KOPT-K1 (cell line): Measurements from ENCODE around the gene DOCK1.
"Not testable (repeated sequence)": the region's sequence is repeated elsewhere in the genome, so short reads cannot be mapped to it uniquely, and the experiment has no call there.

ENCODE experiments used
- H3K27ac ChIP-seq: fragments of 200-600 bp; sonication (generic); 2 replicates; pipeline ENCODE4 v1.5.1; 2016; ENCODE audit warnings: antibody characterized with exemption, mild to moderate bottlenecking, low read depth, low read length; ENCODE audit not compliant: poor library complexity, severe bottlenecking
- H3K36me3 ChIP-seq: fragments of 200-600 bp; sonication (generic); 2 replicates; pipeline ENCODE4 v1.5.1; 2017; ENCODE audit warnings: antibody characterized with exemption, mild to moderate bottlenecking, low read length, moderate library complexity; ENCODE audit not compliant: insufficient read depth
- H3K9me3 ChIP-seq: fragments of 200-600 bp; sonication (generic); 2 replicates; pipeline ENCODE4 v1.5.1; 2017; ENCODE audit warnings: antibody characterized with exemption, low read length, mild to moderate bottlenecking; ENCODE audit not compliant: insufficient read depth, poor library complexity, severe bottlenecking

The DOCK1 gene

GRCh38 chr10:126909147-126909546, 3.9 kb downstream of the DOCK1 start:
- Histone ChIP-seq H3K36me3 (no peaks in the 10 kb centered on the region), H3K27ac (no peak overlapping the region), H3K9me3 (peaks cover 21% of the 10 kb centered on the region)

GRCh38 chr10:126910196-126910595, 5.0 kb downstream of the DOCK1 start:
- Histone ChIP-seq H3K27ac (no peak overlapping the region), H3K36me3 (no peaks in the 10 kb centered on the region), H3K9me3 (peaks cover 21% of the 10 kb centered on the region)

- Histone ChIP-seq H3K27ac (no peak overlapping the region), H3K9me3 (peaks cover 21% of the 10 kb centered on the region), H3K36me3 (no peaks in the 10 kb centered on the region)
Measured at GRCh38 chr10:126910798-126911197, 5.6 kb downstream of the DOCK1 start.

GRCh38 chr10:126911301-126911700, 6.1 kb downstream of the DOCK1 start:
- Histone ChIP-seq H3K27ac (no peak overlapping the region), H3K9me3 (peaks cover 21% of the 10 kb centered on the region), H3K36me3 (no peaks in the 10 kb centered on the region)

- H3K9me3 ChIP-seq, result peaks cover 9% of the 10 kb centered on the region
- no peaks in the 10 kb centered on the region for H3K36me3 ChIP-seq
- no peak overlapping the region for H3K27ac ChIP-seq
Measured at GRCh38 chr10:126913316-126913715, 8.1 kb downstream of the DOCK1 start.

GRCh38 chr10:126914561-126914960, 9.3 kb downstream of the DOCK1 start:
- H3K27ac ChIP-seq, result no peak overlapping the region
- H3K36me3 ChIP-seq, result no peaks in the 10 kb centered on the region

GRCh38 chr10:126916952-126917351, 11.7 kb downstream of the DOCK1 start:
- H3K36me3 ChIP-seq, H3K27ac ChIP-seq: not testable (repeated sequence)
- peaks cover 10% of the 10 kb centered on the region for H3K9me3 ChIP-seq

More at GRCh38 chr10:126914561-126914960, 9.3 kb downstream of the DOCK1 start:
- H3K9me3 ChIP-seq, result peaks cover 9% of the 10 kb centered on the region

GRCh38 chr10:126917375-126917774, 12.1 kb downstream of the DOCK1 start:
- H3K36me3 ChIP-seq, result no peaks in the 10 kb centered on the region
- H3K27ac ChIP-seq, result no peak overlapping the region
- peaks cover 10% of the 10 kb centered on the region for H3K9me3 ChIP-seq

- H3K27ac ChIP-seq, result no peak overlapping the region
- H3K9me3 ChIP-seq, result peaks cover 10% of the 10 kb centered on the region
- H3K36me3 ChIP-seq, result no peaks in the 10 kb centered on the region
Measured at GRCh38 chr10:126917975-126918908, 13.0 kb downstream of the DOCK1 start.

- Histone ChIP-seq H3K9me3 (peaks cover 10% of the 10 kb centered on the region), H3K27ac (no peak overlapping the region), H3K36me3 (no peaks in the 10 kb centered on the region)
Measured at GRCh38 chr10:126919426-126919825, 14.2 kb downstream of the DOCK1 start.

GRCh38 chr10:126921162-126921561, 15.9 kb downstream of the DOCK1 start:
- H3K27ac ChIP-seq, result no peak overlapping the region
- peaks cover 10% of the 10 kb centered on the region for H3K9me3 ChIP-seq
- no peaks in the 10 kb centered on the region for H3K36me3 ChIP-seq

GRCh38 chr10:126921974-126922525, 16.8 kb downstream of the DOCK1 start:
- Histone ChIP-seq H3K9me3 (peaks cover 10% of the 10 kb centered on the region), H3K27ac (no peak overlapping the region)

GRCh38 chr10:126924180-126924914, 19.1 kb downstream of the DOCK1 start:
- Histone ChIP-seq H3K36me3 (no peaks in the 10 kb centered on the region), H3K27ac (no peak overlapping the region), H3K9me3 (peaks cover 10% of the 10 kb centered on the region)

More at GRCh38 chr10:126921974-126922525, 16.8 kb downstream of the DOCK1 start:
- H3K36me3 ChIP-seq, result no peaks in the 10 kb centered on the region

- no peaks in the 10 kb centered on the region for H3K36me3 ChIP-seq
- H3K9me3 ChIP-seq, result peaks cover 10% of the 10 kb centered on the region
- no peak overlapping the region for H3K27ac ChIP-seq
Measured at GRCh38 chr10:126924915-126925300, 19.7 kb downstream of the DOCK1 start.

GRCh38 chr10:126926568-126926967, 21.3 kb downstream of the DOCK1 start:
- Histone ChIP-seq H3K27ac (no peak overlapping the region), H3K36me3 (no peaks in the 10 kb centered on the region), H3K9me3 (peaks cover under 1% of the 10 kb centered on the region)
